ENCODE results near the gene ARID3B.

DNA sequence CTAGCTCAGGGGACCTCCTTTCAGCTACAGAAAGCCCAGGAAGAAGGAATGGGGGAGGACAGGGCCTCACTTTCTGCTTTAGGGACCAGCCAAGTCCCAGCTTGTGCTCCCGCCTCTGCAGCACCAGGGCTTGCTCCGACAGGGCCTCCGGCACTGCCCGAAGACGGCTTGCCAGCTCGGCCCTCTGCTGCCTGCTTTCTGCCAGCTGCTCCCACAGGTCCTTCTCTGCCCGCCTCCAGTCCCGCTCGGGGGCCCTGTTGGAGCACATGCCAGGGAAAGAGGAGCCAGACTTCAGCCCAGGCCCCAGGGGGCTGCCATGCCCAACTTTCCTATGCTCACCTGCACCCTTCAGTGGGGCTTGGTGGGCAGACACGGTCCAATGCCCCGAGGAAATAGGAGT lies 70.3 kb downstream of the ARID3B start:
- TF ChIP-seq EZH2 (IDR thresholded peaks at IDR 0.05): no peak
- no peak for TF ChIP-seq POLR2AphosphoS5 (IDR thresholded peaks at IDR 0.05; ENCODE audit: borderline replicate concordance, low read depth, low read length)

Data from SK-N-MC (cell line).